Measurements from ENCODE around the gene SFT2D2. TPM values are rescaled to one million over a fixed set of nuclear protein-coding genes. Genes with fewer than 3 reads are reported as not detected.

Gene SFT2D2
- total and polyA plus RNA-seq, 5 experiments from 2014 or later = 33.4 to 52.0 (median 48.8) TPM

DNA sequence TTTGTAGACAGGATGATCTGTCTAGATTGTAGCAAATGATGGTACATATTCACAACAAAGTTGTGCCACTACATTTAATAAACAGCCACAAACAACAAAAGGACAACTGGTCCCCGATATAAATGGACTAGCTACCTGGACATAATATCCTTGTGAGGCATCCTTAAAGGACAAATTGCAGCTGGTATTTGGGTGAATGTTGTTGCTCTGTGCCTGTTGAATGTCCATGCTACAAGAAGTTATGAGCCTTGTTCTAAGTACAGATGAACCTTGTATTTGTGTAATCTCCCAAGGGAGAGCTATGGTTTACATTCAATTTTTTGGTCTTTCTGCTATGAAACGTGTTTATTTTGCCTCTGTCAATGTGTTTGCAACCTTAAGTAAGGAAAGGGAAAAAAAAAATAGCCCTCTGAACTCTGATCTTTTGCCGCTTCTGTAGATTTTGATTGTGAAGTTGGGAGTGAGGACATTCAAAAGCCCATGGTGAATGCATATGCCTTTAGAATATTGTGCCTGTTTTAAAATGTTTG, 26.5 kb downstream of the SFT2D2 start:
- ATAC-seq (no peak), DNase-seq (no peak)
- Mint-ChIP-seq H3K36me3 (peaks cover 21 to 84% (median 55%) of the 10 kb centered on the region in 3 donors), H3K9me3 (peaks cover 0 to 19% (median 9%) of the 10 kb centered on the region in 9 donors), H3K4me3 (no peak overlapping the region), H3K27me3 (no peaks in the 10 kb centered on the region), H3K4me1 (peaks cover 19 to 38% (median 31%) of the 10 kb centered on the region in 4 donors), H3K27ac (peak overlapping the region in 3 of 10 donors; percentile 41 to 51 (median 43))
- POLR2A ChIA-PET = no interaction called here

DNA sequence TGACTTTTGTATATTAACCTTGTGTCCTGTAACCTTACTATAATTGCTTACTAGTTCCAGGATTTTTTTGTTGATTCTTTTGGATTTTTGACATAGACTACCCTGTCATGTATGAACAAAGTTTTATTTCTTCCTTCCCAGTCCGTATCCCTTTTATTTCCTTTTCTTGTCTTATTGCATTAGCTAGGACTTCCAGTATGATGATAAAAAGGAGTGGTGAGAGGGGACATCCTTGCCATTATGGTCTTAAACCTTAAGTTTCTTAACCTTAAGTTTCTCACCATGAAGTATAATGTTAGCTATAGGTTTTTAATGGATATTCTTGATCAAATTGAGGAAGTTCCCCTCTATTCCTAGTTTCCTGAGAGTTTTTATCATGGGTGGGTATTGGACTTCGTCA, 30.4 kb downstream of the SFT2D2 start:
- H3K4me1 Mint-ChIP-seq = peaks cover 9 to 30% (median 24%) of the 10 kb centered on the region in 4 donors
- no peak overlapping the region for H3K27ac Mint-ChIP-seq
- peaks cover 25 to 60% (median 46%) of the 10 kb centered on the region in 3 donors for H3K36me3 Mint-ChIP-seq
- H3K9me3 Mint-ChIP-seq = peaks cover 0 to 19% (median 10%) of the 10 kb centered on the region in 9 donors
- POLR2A ChIA-PET = no interaction called here
- H3K27me3 Mint-ChIP-seq = no peaks in the 10 kb centered on the region
- no peak overlapping the region for H3K4me3 Mint-ChIP-seq
- DNase-seq (no peak), ATAC-seq (no peak)

DNA sequence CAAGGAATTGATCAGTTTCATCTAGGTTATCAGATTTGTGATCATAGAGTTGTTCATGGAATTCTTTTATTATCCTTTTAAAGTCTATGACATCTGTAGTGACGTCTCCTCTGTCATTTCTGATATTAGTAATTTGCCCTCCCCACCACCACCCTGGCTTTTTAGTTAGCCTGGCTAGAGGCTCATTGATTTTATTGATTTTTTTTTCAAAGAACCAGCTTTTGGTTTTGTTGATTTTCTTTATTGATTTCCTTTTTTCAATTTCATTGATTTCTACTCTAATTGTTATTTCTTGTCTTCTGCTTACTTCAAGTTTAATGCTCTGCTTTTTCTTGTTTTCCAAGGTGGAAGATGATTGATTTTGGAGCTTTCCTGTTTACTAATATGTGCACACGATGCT, 31.6 kb downstream of the SFT2D2 start:
- POLR2A ChIA-PET = no interaction called here
- Mint-ChIP-seq H3K4me3 (no peak overlapping the region), H3K36me3 (peaks cover 33 to 62% (median 45%) of the 10 kb centered on the region in 3 donors), H3K4me1 (peaks cover 10 to 30% (median 25%) of the 10 kb centered on the region in 4 donors), H3K9me3 (peaks cover 0 to 19% (median 10%) of the 10 kb centered on the region in 9 donors), H3K27me3 (no peaks in the 10 kb centered on the region), H3K27ac (no peak overlapping the region)
- ATAC-seq (no peak), DNase-seq (no peak)

DNA sequence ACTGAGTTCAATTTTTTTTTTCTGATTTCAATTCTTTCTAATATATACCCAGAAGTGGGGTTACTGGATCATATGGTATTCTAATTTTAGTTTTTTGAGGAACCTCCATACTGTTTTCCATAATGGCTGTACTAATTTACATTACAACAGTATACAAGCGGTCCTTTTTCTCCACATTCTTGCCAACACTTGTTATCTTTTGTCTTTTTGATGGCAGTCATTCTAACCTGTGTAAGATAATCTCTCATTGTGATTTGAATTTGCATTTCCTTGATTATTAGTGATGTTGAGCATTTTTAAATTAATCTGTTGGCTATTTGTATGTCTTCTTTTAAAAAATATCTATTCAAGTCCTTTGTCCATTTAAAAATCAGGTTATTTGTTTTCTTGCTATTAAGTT, 33.8 kb downstream of the SFT2D2 start:
- H3K4me3 Mint-ChIP-seq = no peak overlapping the region
- no peak for DNase-seq
- ATAC-seq = no peak
- H3K27ac Mint-ChIP-seq = no peak overlapping the region
- H3K4me1 Mint-ChIP-seq = peaks cover 10 to 24% (median 22%) of the 10 kb centered on the region in 4 donors
- H3K36me3 Mint-ChIP-seq = peaks cover 44 to 59% (median 50%) of the 10 kb centered on the region in 3 donors
- peaks cover 0 to 22% (median 11%) of the 10 kb centered on the region in 9 donors for H3K9me3 Mint-ChIP-seq
- POLR2A ChIA-PET = interaction anchor here (1.3 kb wide), 1 partner anchor 21 kb away, joined by 3 read pairs; the partner anchor contains the start of gene TBX19
- no peaks in the 10 kb centered on the region for H3K27me3 Mint-ChIP-seq

DNA sequence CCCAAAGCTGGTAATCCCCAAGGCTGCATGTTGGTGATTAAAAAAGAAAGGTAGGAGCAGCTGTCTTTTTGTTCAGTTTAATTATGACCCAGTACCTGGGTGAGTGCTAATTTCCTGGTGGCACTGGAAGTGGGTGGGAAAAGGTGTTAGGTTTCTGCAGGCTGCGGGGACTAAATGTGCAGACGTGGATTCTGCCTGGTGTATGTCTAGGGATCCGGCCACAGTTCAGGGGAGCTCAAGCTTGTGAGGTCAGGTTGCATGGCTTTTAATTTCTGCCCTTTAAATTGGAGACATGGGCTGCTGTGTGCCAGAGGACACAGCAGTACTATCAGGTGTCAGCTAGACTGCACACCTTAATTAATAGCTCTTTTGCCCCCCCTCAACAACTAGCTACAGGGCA, 34.6 kb downstream of the SFT2D2 start:
- ATAC-seq (no peak), DNase-seq (no peak)
- POLR2A ChIA-PET = interaction anchor here (1.3 kb wide), 1 partner anchor 20 kb away, joined by 3 read pairs; the partner anchor contains the start of gene TBX19
- peaks cover 0 to 22% (median 10%) of the 10 kb centered on the region in 9 donors for H3K9me3 Mint-ChIP-seq
- no peak overlapping the region for H3K27ac Mint-ChIP-seq
- no peaks in the 10 kb centered on the region for H3K27me3 Mint-ChIP-seq
- H3K4me3 Mint-ChIP-seq = no peak overlapping the region
- peaks cover 44 to 51% (median 47%) of the 10 kb centered on the region in 3 donors for H3K36me3 Mint-ChIP-seq
- H3K4me1 Mint-ChIP-seq = peaks cover 10 to 24% (median 22%) of the 10 kb centered on the region in 4 donors

DNA sequence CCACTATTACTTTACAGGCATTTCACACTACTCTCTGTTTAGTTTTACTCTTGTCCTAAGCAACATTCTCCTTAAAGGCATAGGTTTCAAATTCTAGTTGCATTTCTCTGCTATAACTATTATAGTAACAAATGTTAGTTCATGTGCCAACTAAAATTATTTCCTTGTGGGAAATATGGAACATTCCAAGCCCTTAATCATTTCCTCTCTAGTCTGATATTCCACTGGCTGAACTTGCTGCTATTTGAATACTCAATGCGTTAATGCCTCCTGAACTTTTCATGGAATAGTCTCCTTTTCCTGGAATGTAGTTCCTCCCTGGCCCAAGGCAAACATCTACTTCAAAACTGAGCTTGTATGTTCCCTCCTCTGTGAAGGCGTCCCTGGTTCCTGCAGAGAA, 35.6 kb downstream of the SFT2D2 start:
- peaks cover 10 to 24% (median 22%) of the 10 kb centered on the region in 4 donors for H3K4me1 Mint-ChIP-seq
- H3K27me3 Mint-ChIP-seq = no peaks in the 10 kb centered on the region
- no peak for DNase-seq
- no peak for ATAC-seq
- no peak overlapping the region for H3K4me3 Mint-ChIP-seq
- POLR2A ChIA-PET = no interaction called here
- peak overlapping the region in 2 of 10 donors; percentile 18 to 26 for H3K27ac Mint-ChIP-seq
- peaks cover 0 to 14% (median 4%) of the 10 kb centered on the region in 9 donors for H3K9me3 Mint-ChIP-seq
- H3K36me3 Mint-ChIP-seq = peaks cover 37 to 44% (median 38%) of the 10 kb centered on the region in 3 donors

DNA sequence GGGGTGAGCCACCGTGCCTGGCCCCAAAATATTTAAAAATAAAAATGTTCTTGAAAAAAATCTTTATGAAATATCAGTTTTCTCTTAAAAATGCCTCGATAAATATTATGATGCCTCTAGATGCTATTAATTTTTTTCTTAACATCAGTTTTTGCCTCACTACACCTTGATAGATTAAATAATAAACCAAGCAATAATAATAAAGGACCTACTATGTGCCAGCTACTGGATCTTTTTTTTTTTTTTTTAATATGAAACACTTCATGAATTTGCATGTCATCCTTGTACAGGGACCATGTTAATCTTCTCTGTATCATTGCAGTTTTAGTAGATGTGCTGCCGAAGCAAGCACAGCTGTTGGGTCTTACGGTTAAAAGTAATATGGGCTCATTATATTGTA, 37.3 kb downstream of the SFT2D2 start:
- Mint-ChIP-seq H3K27me3 (no peaks in the 10 kb centered on the region), H3K4me3 (no peak overlapping the region), H3K36me3 (peaks cover 25 to 31% (median 26%) of the 10 kb centered on the region in 3 donors), H3K27ac (no peak overlapping the region), H3K9me3 (peaks cover 0 to 10% (median 1%) of the 10 kb centered on the region in 9 donors), H3K4me1 (peaks cover 10 to 23% (median 21%) of the 10 kb centered on the region in 4 donors)
- DNase-seq (no peak), ATAC-seq (no peak)
- POLR2A ChIA-PET = no interaction called here

DNA sequence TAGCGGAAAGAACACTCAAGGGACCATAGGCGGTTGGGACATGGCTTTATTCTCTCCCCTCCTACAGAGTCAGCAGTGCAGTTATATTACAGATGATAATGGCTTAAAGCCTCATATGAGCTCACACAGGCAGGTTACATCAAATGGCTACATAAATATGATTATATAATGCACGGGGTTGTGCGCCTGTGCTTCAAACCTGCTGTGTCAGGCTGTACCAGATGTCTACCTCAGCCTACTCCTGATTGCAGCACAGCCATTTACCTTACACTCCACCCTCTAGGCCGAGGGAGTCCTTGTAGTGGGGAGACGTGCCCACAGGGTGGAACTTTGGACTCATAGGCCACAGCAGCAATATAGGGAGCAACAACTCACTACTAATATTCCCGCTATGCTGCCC, 38.5 kb downstream of the SFT2D2 start:
- Mint-ChIP-seq H3K4me3 (no peak overlapping the region), H3K27me3 (no peaks in the 10 kb centered on the region), H3K4me1 (peaks cover 10 to 23% (median 19%) of the 10 kb centered on the region in 4 donors), H3K27ac (no peak overlapping the region), H3K9me3 (peaks cover 0 to 11% (median 4%) of the 10 kb centered on the region in 9 donors), H3K36me3 (peaks cover 26 to 29% (median 29%) of the 10 kb centered on the region in 3 donors)
- POLR2A ChIA-PET = no interaction called here
- no peak for DNase-seq
- no peak for ATAC-seq

DNA sequence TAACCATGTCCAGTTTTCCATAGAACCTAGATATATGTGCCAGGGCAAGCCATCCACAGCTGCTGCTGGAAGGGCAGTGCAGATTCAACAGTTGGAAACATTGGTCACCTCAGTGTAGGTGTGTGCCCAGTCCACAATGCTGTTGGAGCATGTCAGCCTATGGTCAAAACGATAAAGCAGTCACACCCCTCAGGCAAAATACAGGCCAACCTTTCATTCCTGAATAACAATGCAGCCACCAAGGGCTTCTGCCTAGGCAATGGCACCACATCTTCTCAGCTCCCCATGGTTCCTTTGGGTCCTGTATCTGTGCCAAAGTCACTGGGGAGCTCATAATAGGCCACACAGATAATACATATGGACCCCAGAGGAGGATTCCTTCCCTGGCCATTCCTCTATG, 39.8 kb downstream of the SFT2D2 start:
- H3K9me3 Mint-ChIP-seq = peaks cover 0 to 19% (median 4%) of the 10 kb centered on the region in 9 donors
- no peaks in the 10 kb centered on the region for H3K27me3 Mint-ChIP-seq
- ATAC-seq (no peak), DNase-seq (no peak)
- POLR2A ChIA-PET = no interaction called here
- peaks cover 25 to 37% (median 28%) of the 10 kb centered on the region in 3 donors for H3K36me3 Mint-ChIP-seq
- H3K27ac Mint-ChIP-seq = no peak overlapping the region
- H3K4me1 Mint-ChIP-seq = peaks cover 8 to 13% (median 11%) of the 10 kb centered on the region in 4 donors
- H3K4me3 Mint-ChIP-seq = no peak overlapping the region

DNA sequence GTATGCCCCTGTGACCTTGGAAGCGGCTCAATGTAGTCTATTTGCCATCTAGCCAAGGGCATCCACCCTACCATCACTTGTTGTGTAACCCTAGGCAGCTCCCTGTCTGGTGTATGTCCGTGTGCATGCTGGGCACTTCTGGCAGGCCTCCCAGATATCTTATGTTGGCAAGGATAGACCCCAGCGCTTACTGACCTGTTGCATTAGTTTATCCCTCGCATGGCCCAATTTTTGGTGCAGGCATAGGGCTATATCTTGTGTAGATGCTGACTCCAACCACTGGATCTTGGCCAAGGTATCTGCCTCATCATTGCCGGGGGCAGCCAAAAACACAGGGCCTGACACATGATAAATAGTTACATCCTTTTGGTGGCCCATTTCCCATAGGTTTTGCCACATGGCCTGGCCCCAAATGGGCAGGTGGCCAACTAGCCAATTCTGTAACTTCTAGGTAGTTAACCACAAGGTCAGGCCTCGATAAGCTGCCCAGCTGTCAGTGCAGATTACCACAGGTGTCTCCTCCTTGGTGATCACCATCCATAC, 40.9 kb downstream of the SFT2D2 start:
- POLR2A ChIA-PET = no interaction called here
- ATAC-seq (no peak), DNase-seq (no peak)
- Mint-ChIP-seq H3K4me1 (peaks cover 0 to 1% (median under 1%) of the 10 kb centered on the region in 4 donors), H3K36me3 (peaks cover 20 to 32% (median 28%) of the 10 kb centered on the region in 3 donors), H3K27me3 (no peaks in the 10 kb centered on the region), H3K9me3 (peaks cover 0 to 21% (median 4%) of the 10 kb centered on the region in 9 donors), H3K27ac (no peak overlapping the region), H3K4me3 (no peak overlapping the region)

DNA sequence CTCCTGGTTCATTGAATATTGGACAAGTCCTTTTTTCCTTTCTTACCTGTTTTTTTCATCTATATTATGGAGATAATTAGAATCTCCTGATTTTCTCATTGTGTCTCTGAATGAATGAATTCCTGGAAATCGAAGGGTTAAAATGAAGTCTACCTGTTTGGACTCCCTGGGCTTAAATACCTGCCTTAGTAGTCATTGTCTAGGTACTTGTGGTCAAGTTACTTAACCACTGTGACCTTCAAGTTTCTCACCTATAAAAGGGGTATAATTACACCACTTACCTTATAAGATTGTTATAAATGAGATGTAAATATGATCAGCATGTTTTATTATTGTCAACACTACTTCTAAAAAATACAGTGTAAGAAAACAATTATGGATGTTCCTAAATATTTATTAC, 45.8 kb downstream of the SFT2D2 start:
- POLR2A ChIA-PET = no interaction called here
- H3K36me3 Mint-ChIP-seq = peaks cover 0 to 34% (median 25%) of the 10 kb centered on the region in 3 donors
- no peak overlapping the region for H3K4me3 Mint-ChIP-seq
- DNase-seq = no peak
- H3K27ac Mint-ChIP-seq = no peak overlapping the region
- H3K4me1 Mint-ChIP-seq = peaks cover 0 to 3% (median 0%) of the 10 kb centered on the region in 4 donors
- H3K9me3 Mint-ChIP-seq = peaks cover 0 to 32% (median 7%) of the 10 kb centered on the region in 9 donors
- no peak for ATAC-seq
- no peaks in the 10 kb centered on the region for H3K27me3 Mint-ChIP-seq

DNA sequence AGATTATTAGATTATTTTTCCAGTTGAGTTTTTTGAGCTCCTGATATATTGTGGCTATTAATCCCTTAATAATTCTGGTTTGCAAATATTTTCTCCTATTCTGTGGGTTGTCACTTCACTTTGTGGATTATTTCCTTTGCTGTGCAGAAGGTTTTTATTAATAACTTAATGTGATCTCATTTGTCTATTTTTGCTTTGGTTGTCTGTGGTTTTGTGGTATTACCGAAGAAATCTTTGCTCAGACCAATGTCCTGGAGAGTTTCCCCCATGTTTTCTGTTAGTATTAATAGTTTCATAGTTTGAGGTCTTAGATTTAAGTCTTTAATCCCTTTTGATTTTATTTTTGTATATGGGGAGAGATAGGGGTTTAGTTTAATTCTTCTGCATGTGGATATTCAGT, 47.8 kb downstream of the SFT2D2 start:
- H3K36me3 Mint-ChIP-seq = peaks cover 3 to 44% (median 38%) of the 10 kb centered on the region in 3 donors
- DNase-seq = no peak

DNA sequence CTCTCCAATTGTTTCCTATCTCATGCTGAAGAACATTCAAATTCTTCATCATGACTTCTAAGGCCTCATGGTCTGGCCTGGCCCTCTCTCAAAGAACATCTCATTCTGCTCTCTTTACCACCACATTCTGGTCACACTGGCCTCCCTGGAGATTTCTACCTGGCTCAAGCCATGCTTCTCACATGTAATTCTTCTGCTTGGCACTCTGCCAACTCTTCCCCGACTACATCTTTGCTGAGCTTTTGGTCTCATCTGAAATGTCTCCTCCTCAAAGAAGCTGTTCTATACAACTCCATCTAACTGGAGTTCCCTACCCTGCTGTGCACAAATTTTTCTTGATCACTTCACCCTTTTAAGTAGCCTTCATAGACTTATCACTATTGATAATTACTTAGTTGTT, 53.4 kb downstream of the SFT2D2 start:
- Mint-ChIP-seq H3K27ac (peak overlapping the region in 1 of 10 donors; percentile 37), H3K9me3 (peaks cover 0 to 15% (median 4%) of the 10 kb centered on the region in 9 donors), H3K27me3 (no peaks in the 10 kb centered on the region), H3K4me3 (no peak overlapping the region), H3K4me1 (peaks cover 0 to 8% (median 0%) of the 10 kb centered on the region in 4 donors), H3K36me3 (peaks cover 17 to 39% (median 23%) of the 10 kb centered on the region in 3 donors)
- ATAC-seq (no peak), DNase-seq (no peak)
- POLR2A ChIA-PET = interaction anchor here (1.8 kb wide), 1 partner anchor 19 kb away, joined by 3 read pairs; no protein-coding TSS in a partner anchor

More for the DNA sequence above, 47.8 kb downstream of the SFT2D2 start:
- POLR2A ChIA-PET = no interaction called here
- no peak for ATAC-seq
- H3K9me3 Mint-ChIP-seq = peaks cover 0 to 41% (median 8%) of the 10 kb centered on the region in 9 donors
- H3K4me1 Mint-ChIP-seq = peaks cover 0 to 3% (median 0%) of the 10 kb centered on the region in 4 donors
- no peak overlapping the region for H3K27ac Mint-ChIP-seq
- no peaks in the 10 kb centered on the region for H3K27me3 Mint-ChIP-seq
- H3K4me3 Mint-ChIP-seq = no peak overlapping the region

All from naive thymus-derived CD8-positive, alpha-beta T cell (primary cell).